OCI-LY3 (cell line): ENCODE data around the gene TSGA10IP.
A peak's percentile ranks its signal among the peaks of the same experiment; 100 is the strongest.

ENCODE experiments used
- H2AFZ ChIP-seq: fragments of 200-600, 300-600 bp; shearing (Covaris generic); 2 replicates; pipeline ENCODE4 v1.6.0; 2014; ENCODE audit warnings: antibody characterized with exemption, low read depth, low read length
- H3K27ac ChIP-seq: fragments of 200-600, 300-600 bp; sonication (generic); 2 replicates; pipeline ENCODE4 v1.5.1; 2014; ENCODE audit warnings: mild to moderate bottlenecking, low read length, moderate library complexity, mixed read lengths
- H3K27me3 ChIP-seq: fragments of 200-600, 300-600 bp; sonication (generic); 2 replicates; pipeline ENCODE4 v1.6.1; 2014; ENCODE audit warnings: low read depth, low read length, mixed read lengths
- H3K36me3 ChIP-seq: fragments of 200-600, 300-600 bp; sonication (generic); replicated peaks from 2 replicates; pipeline ENCODE3; 2014; ENCODE audit warnings: low read depth, low read length, mixed read lengths
- H3K4me1 ChIP-seq: fragments of 300-600, 200-600 bp; sonication (generic); 2 replicates; pipeline ENCODE4 v1.6.1; 2014; ENCODE audit warnings: low read length, mixed read lengths
- H3K4me2 ChIP-seq: fragments of 200-600, 300-600 bp; sonication (generic); 2 replicates; pipeline ENCODE4 v1.6.1; 2014; ENCODE audit warnings: low read length, mixed read lengths
- H3K4me3 ChIP-seq: fragments of 300-600, 200-600 bp; sonication (generic); 2 replicates; pipeline ENCODE4 v1.5.1; 2014; ENCODE audit warnings: antibody characterized with exemption, mild to moderate bottlenecking, low read length, moderate library complexity
- H3K79me2 ChIP-seq: fragments of 300-600, 200-600 bp; shearing (Covaris generic); 2 replicates; pipeline ENCODE4 v1.6.1; 2014; ENCODE audit warnings: mild to moderate bottlenecking, low read length, mixed read lengths
- H3K9ac ChIP-seq: fragments of 300-600, 200-600 bp; shearing (Covaris generic); 2 replicates; pipeline ENCODE4 v1.6.0; 2014; ENCODE audit warnings: mild to moderate bottlenecking, low read length, moderate library complexity
- H3K9me3 ChIP-seq: fragments of 200-600, 300-600 bp; shearing (Covaris generic); 2 replicates; pipeline ENCODE4 v1.6.1; 2014; ENCODE audit warnings: low read length, mixed read lengths; ENCODE audit not compliant: insufficient read depth
- H4K20me1 ChIP-seq: fragments of 200-600, 300-600 bp; sonication (generic); 2 replicates; pipeline ENCODE4 v1.6.1; 2016; ENCODE audit warnings: low read length, mixed read lengths; ENCODE audit not compliant: insufficient read depth
- CTCF ChIP-seq: fragments of 200-600, 300-600 bp; sonication (generic); IDR thresholded peaks from 2 replicates; pipeline ENCODE4 v1.5.1; 2014; ENCODE audit warnings: antibody characterized with exemption, low read length, low read depth
- EZH2phosphoT487 ChIP-seq: fragments of 200-600 bp; shearing (Covaris generic); IDR thresholded peaks from 2 replicates; pipeline ENCODE4 v1.6.1; 2018; ENCODE audit warnings: antibody characterized with exemption, mixed run types, low read depth

Gene TSGA10IP

GRCh38 chr11:65954771-65955170 is 9.5 kb downstream of the TSGA10IP start:
- Histone ChIP-seq H3K27ac (no peak overlapping the region), H3K4me3 (no peak overlapping the region)
- TF ChIP-seq CTCF, result no peak
- TF ChIP-seq EZH2phosphoT487, result no peak

GRCh38 chr11:65958291-65958690 is 13.0 kb downstream of the TSGA10IP start:
- 0 out of 2 replicates have a peak, but pooled peaks cover 7% of the 10 kb centered on the region for H4K20me1 ChIP-seq
- H3K79me2 ChIP-seq, result peaks cover 18% of the 10 kb centered on the region
- H2AFZ ChIP-seq, result no peak overlapping the region
- no peak overlapping the region for H3K4me2 ChIP-seq
- no peak overlapping the region for H3K27ac ChIP-seq
- H3K9ac ChIP-seq, result no peak overlapping the region
- H3K4me1 ChIP-seq, result peaks cover 21% of the 10 kb centered on the region
- TF ChIP-seq EZH2phosphoT487 (no peak), CTCF (no peak)
- no peaks in the 10 kb centered on the region for H3K36me3 ChIP-seq
- no peaks in the 10 kb centered on the region for H3K27me3 ChIP-seq
- no peaks in the 10 kb centered on the region for H3K9me3 ChIP-seq
- H3K4me3 ChIP-seq, result no peak overlapping the region

More at GRCh38 chr11:65954771-65955170, 9.5 kb downstream of the TSGA10IP start:
- Histone ChIP-seq H3K4me1 (peaks cover 11% of the 10 kb centered on the region), H3K4me2 (no peak overlapping the region), H3K9me3 (no peaks in the 10 kb centered on the region), H3K9ac (no peak overlapping the region), H3K79me2 (no peaks in the 10 kb centered on the region), H4K20me1 (no peaks in the 10 kb centered on the region), H2AFZ (no peak overlapping the region), H3K27me3 (no peaks in the 10 kb centered on the region), H3K36me3 (no peaks in the 10 kb centered on the region)

GRCh38 chr11:65958774-65959420 is 13.6 kb downstream of the TSGA10IP start:
- Histone ChIP-seq H3K4me1 (peaks cover 21% of the 10 kb centered on the region), H3K4me2 (no peak overlapping the region), H3K9ac (no peak overlapping the region), H3K9me3 (no peaks in the 10 kb centered on the region), H4K20me1 (0 out of 2 replicates have a peak, but pooled peaks cover 7% of the 10 kb centered on the region), H3K79me2 (peaks cover 24% of the 10 kb centered on the region), H3K36me3 (no peaks in the 10 kb centered on the region), H2AFZ (no peak overlapping the region), H3K4me3 (no peak overlapping the region), H3K27ac (no peak overlapping the region), H3K27me3 (no peaks in the 10 kb centered on the region)
- TF ChIP-seq EZH2phosphoT487 (no peak), CTCF (no peak)

- H3K27me3 ChIP-seq, result no peaks in the 10 kb centered on the region
- H3K4me3 ChIP-seq, result peak overlapping the region; percentile 81
- peaks cover 21% of the 10 kb centered on the region for H3K4me1 ChIP-seq
- TF ChIP-seq CTCF, result no peak
- TF ChIP-seq EZH2phosphoT487, result no peak
- peaks cover 32% of the 10 kb centered on the region for H3K79me2 ChIP-seq
- H3K36me3 ChIP-seq, result peaks cover 6% of the 10 kb centered on the region
- no peaks in the 10 kb centered on the region for H3K9me3 ChIP-seq
- H4K20me1 ChIP-seq, result 0 out of 2 replicates have a peak, but pooled peaks cover 7% of the 10 kb centered on the region
- H2AFZ ChIP-seq, result peak overlapping the region; percentile 44; the same call in 1 of the 2 replicates
- peak overlapping the region; percentile 89 for H3K9ac ChIP-seq
- H3K4me2 ChIP-seq, result peak overlapping the region; percentile 66
- peak overlapping the region; percentile 72 for H3K27ac ChIP-seq
Observed at GRCh38 chr11:65960824-65961266, 15.6 kb downstream of the TSGA10IP start.
